GM23248 (cell line): Measurements from ENCODE around the gene RFC4. TPM values are rescaled to one million over a fixed set of nuclear protein-coding genes. Genes with fewer than 3 reads are reported as not detected.

ENCODE experiments used
- DNase-seq: peaks from one replicate; pipeline ENCODE4 v3.0.0-alpha.2; 2015
- H2AFZ ChIP-seq: fragments of 200-600 bp; sonication (generic); 2 replicates; pipeline ENCODE4 v1.6.1; 2016; ENCODE audit warnings: antibody characterized with exemption
- H3F3A ChIP-seq: fragments of 200-600 bp; sonication (generic); 2 replicates; pipeline ENCODE4 v1.6.1; 2016; ENCODE audit warnings: mild to moderate bottlenecking, antibody characterized with exemption, mixed run types; ENCODE audit not compliant: insufficient read depth
- H3K27ac ChIP-seq: fragments of 200-600 bp; sonication (generic); 2 replicates; pipeline ENCODE4 v1.5.1; 2016; ENCODE audit warnings: mild to moderate bottlenecking
- H3K27me3 ChIP-seq: fragments of 200-600 bp; sonication (generic); replicated peaks from 2 replicates; pipeline ENCODE4 v1.6.1; 2016; ENCODE audit warnings: mild to moderate bottlenecking; ENCODE audit not compliant: insufficient read depth
- H3K36me3 ChIP-seq: fragments of 200-600 bp; sonication (generic); 2 replicates; pipeline ENCODE4 v1.6.1; 2016; ENCODE audit warnings: low read depth, mild to moderate bottlenecking
- H3K4me1 ChIP-seq: fragments of 200-600 bp; sonication (generic); 2 replicates; pipeline ENCODE4 v1.6.1; 2016; ENCODE audit warnings: mild to moderate bottlenecking; ENCODE audit not compliant: insufficient read depth
- H3K4me2 ChIP-seq: fragments of 200-600 bp; sonication (generic); one replicate; pipeline ENCODE4 v1.6.1; 2016; ENCODE audit warnings: mild to moderate bottlenecking; ENCODE audit not compliant: unreplicated experiment
- H3K4me3 ChIP-seq: fragments of 200-600 bp; sonication (generic); 2 replicates; pipeline ENCODE4 v1.5.1; 2016; ENCODE audit warnings: mild to moderate bottlenecking
- H3K79me2 ChIP-seq: fragments of 200-600 bp; sonication (generic); 2 replicates; pipeline ENCODE4 v1.6.1; 2016; ENCODE audit warnings: mild to moderate bottlenecking; ENCODE audit not compliant: insufficient read depth
- H3K9ac ChIP-seq: fragments of 200-600 bp; sonication (generic); 2 replicates; pipeline ENCODE4 v1.6.1; 2016; ENCODE audit warnings: mild to moderate bottlenecking
- H3K9me2 ChIP-seq: fragments of 200-600 bp; sonication (generic); 2 replicates; pipeline ENCODE4 v1.6.1; 2016; ENCODE audit warnings: mixed run types, mild to moderate bottlenecking, moderate library complexity; ENCODE audit not compliant: insufficient read depth
- H3K9me3 ChIP-seq: fragments of 200-600 bp; sonication (generic); one replicate; pipeline ENCODE4 v1.6.1; 2017; ENCODE audit warnings: low read depth
- H4K20me1 ChIP-seq: fragments of 200-600 bp; sonication (generic); 2 replicates; pipeline ENCODE4 v1.6.0; 2016; ENCODE audit not compliant: insufficient read depth
- EZH2 ChIP-seq: fragments of 200-600 bp; sonication (generic); IDR thresholded peaks from 2 replicates; pipeline ENCODE4 v1.6.1; 2018; ENCODE audit warnings: antibody characterized with exemption, mild to moderate bottlenecking; ENCODE audit not compliant: insufficient read depth, poor library complexity, severe bottlenecking
- EZH2phosphoT487 ChIP-seq: fragments of 200-600 bp; sonication (generic); IDR thresholded peaks from 2 replicates; pipeline ENCODE4 v1.6.1; 2018; ENCODE audit warnings: antibody characterized with exemption, moderate library complexity, mild to moderate bottlenecking, low read depth; ENCODE audit not compliant: insufficient read depth
- WGBS, 2 experiments: methylation state at CpG; one replicate each; pipeline ENCODE4 v1.1.6; 2015 to 2017; ENCODE audit warnings: low lambda C conversion rate in 2 of 2, low coverage in 1 of 2; ENCODE audit errors: missing lambda C conversion rate in 2 of 2; 5-methylcytosine and 5-hydroxymethylcytosine counted together
- in situ Hi-C: fragments of 300-500 bp; cut with MboI; formaldehyde crosslinking; loops from 2 replicates; pipeline ENCODE4 v1.15.0; 2020
- polyA plus RNA-seq: library from polyadenylated mRNA; unstranded; fragments of >200 nt; fragmentation: Nextera tagmentation; extraction: Ambion mirVana; gene quantifications from 2 replicates; pipeline ENCODE4 v1.2.1, GENCODE V29; 2016
- total RNA-seq: library from RNA; depleted of rRNA; stranded (reverse); fragments of >200 nt; shearing (Covaris generic); gene quantifications from 2 replicates; pipeline ENCODE4 v1.2.3, GENCODE V29; 2014

Gene RFC4
- total and polyA plus RNA-seq, 2 experiments from 2014 or later: 16.2 to 22.8 TPM

DNA sequence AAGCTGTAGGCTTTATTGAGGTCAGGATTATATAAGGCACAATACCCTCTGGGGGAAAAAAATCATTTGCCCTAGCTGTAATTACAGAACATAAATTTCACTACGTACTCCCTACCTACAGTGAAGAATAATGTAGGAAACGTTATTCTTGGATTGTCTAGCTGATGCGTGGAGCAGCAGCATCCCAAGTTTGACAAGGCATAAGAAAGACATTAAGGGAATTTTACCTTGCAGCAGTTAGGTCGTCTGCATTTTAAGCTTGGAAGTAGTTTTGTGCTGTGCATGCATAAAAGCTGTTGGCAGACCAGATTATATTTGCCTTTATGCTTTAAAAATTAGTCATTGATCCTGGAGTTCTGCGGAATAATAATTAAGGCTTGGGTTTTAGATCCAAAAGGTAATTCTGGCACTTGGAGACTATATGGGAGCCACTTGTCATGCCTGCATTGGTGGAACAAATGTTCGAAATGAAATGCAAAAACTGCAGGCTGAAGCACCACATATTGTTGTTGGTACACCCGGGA, 20.7 kb downstream of the RFC4 start:
- no peaks in the 10 kb centered on the region for H3K27me3 ChIP-seq
- H3K9me3 ChIP-seq: no peaks in the 10 kb centered on the region
- peak overlapping the region; percentile 99 for H3K4me2 ChIP-seq
- peaks cover 71% of the 10 kb centered on the region for H3F3A ChIP-seq
- H2AFZ ChIP-seq: no peak overlapping the region
- 11 to 15% methylated on average over 7 of the region's 7 CpGs for WGBS, 2 experiments
- H3K9ac ChIP-seq: peak overlapping the region; percentile 99
- H3K9me2 ChIP-seq: no peaks in the 10 kb centered on the region
- in situ Hi-C loops: no loop called here
- H3K4me1 ChIP-seq: peaks cover 34% of the 10 kb centered on the region
- H3K79me2 ChIP-seq: peaks cover 62% of the 10 kb centered on the region
- H4K20me1 ChIP-seq: peaks cover 57% of the 10 kb centered on the region
- peak overlapping the region; percentile 87 for H3K27ac ChIP-seq
- H3K4me3 ChIP-seq: peak overlapping the region; percentile 97
- TF ChIP-seq EZH2phosphoT487 (no peak), EZH2 (no peak)
- peaks cover 64% of the 10 kb centered on the region for H3K36me3 ChIP-seq
- DNase-seq: peak; percentile 13

DNA sequence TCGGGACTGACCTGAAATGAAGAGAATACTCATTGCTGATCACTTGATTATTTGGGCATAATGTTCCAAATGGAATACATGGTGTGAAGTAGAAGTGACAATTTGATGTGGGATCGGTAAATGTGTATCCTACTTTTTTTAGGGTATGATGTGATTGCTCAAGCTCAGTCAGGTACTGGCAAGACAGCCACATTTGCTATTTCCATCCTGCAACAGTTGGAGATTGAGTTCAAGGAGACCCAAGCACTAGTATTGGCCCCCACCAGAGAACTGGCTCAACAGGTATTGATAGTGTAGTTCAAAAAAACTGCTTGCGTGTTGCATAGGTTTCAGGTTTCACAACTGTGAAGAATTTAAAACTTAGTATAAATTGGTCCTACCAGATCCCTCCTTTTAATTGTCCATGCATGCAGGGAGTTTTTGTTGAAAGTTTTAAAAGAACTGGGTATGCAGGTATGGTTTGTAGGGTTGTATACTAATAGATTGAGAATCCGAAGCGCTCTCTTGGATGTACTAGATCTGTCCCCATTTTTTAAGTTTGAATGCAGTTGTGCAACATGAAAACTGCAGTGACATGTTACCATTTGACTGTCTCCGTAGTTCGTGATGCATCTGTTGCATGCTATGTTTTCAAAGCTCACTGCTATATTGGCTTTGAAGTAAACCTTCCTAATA, 21.3 kb downstream of the RFC4 start:
- peak overlapping the region; percentile 99 for H3K4me2 ChIP-seq
- no peak overlapping the region for H2AFZ ChIP-seq
- peaks cover 53% of the 10 kb centered on the region for H4K20me1 ChIP-seq
- 4% methylated on average over 7 of the region's 7 CpGs for WGBS, 2 experiments
- H3K9ac ChIP-seq: peak overlapping the region; percentile 99
- in situ Hi-C loops: no loop called here
- DNase-seq: peak; percentile 39
- peaks cover 59% of the 10 kb centered on the region for H3K36me3 ChIP-seq
- peaks cover 34% of the 10 kb centered on the region for H3K4me1 ChIP-seq
- peak overlapping the region; percentile 97 for H3K4me3 ChIP-seq
- peak overlapping the region; percentile 87 for H3K27ac ChIP-seq
- H3K79me2 ChIP-seq: peaks cover 62% of the 10 kb centered on the region
- TF ChIP-seq EZH2: no peak
- TF ChIP-seq EZH2phosphoT487: no peak
- no peaks in the 10 kb centered on the region for H3K27me3 ChIP-seq
- H3K9me3 ChIP-seq: no peaks in the 10 kb centered on the region
- H3K9me2 ChIP-seq: no peaks in the 10 kb centered on the region
- peaks cover 65% of the 10 kb centered on the region for H3F3A ChIP-seq

DNA sequence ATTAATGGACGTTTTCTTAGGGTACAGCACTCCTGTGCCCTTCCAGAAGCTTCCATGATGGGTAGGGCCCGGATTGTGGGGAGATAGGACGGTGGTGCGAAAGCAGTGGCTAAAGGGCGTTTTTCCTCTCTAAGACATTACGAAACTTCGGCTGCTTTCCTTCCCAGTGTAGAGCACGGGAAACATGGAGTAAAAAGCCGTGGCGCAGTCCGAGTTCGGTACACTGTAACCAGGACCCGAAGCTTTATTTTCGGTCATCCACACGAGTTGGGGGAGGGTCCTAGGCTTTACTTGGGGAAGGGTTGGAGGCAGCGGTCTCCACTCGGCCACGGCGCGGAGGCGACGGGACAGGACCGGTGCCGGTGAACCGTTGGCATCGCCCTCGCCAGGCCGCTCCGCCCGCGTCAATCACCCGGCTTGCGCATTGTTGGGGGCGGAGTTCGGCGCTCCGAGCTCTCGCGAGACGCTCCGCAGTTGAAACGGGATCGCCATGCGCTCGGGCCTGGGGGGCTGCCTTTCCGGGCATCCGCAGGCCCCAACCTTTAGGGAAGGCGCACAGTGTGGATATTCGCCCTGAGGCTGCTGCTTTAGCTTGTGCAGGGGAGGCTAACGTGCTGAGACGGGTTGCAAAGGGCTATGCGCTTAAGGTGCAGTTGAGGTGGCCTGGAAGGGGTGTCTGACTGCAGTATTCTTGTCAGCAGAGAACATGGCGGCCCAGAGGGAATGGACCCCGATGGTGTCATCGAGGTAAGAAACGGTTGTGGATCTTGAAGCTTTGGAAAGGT, 22.4 kb downstream of the RFC4 start:
- in situ Hi-C loops: no loop called here
- Histone ChIP-seq H3K4me2 (peak overlapping the region; percentile 99), H3K36me3 (peaks cover 48% of the 10 kb centered on the region), H4K20me1 (peaks cover 49% of the 10 kb centered on the region), H3K79me2 (peaks cover 62% of the 10 kb centered on the region), H3K4me1 (peaks cover 34% of the 10 kb centered on the region), H3K9me3 (no peaks in the 10 kb centered on the region), H3F3A (peaks cover 55% of the 10 kb centered on the region), H3K9ac (peak overlapping the region; percentile 99), H2AFZ (no peak overlapping the region), H3K27me3 (no peaks in the 10 kb centered on the region), H3K27ac (peak overlapping the region; percentile 87), H3K9me2 (no peaks in the 10 kb centered on the region), H3K4me3 (peak overlapping the region; percentile 97)
- 0 to 1% methylated on average over 51 to 56 of the region's 56 CpGs for WGBS, 2 experiments
- TF ChIP-seq EZH2phosphoT487: no peak
- TF ChIP-seq EZH2: no peak
- DNase-seq: peak; percentile 93

DNA sequence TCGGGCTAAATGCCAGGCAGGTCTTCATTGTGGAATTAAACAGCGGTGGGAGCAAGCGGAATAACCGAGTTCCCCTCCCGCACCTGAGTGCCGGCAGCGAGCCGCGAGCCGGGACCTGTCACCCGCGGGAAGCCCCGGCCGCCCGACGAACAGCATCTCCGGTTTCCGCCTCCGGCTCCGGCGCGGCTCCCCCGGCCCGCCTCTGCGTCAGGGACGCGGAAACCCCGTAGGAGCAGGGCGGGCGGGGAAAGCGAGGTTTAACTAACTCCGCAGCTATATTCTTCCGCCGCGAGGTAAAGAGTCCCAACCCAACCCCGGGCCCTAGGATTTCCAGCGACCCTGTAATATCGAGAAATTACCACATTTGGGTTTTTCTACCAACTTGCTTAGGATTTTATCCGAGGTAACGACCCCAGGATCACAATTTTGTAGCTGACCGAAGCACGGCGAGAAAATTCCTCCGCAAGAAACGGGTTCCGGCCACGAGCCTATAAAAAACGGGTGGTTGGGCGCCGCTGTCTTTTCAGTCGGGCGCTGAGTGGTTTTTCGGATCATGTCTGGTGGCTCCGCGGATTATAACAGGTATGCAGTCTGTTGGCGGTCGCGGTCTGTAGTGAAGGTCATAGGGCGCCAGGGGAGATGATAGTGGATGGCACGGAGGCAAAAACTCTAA, 23.1 kb downstream of the RFC4 start, which contains the start of gene EIF4A2:
Gene EIF4A2, plus strand, starts transcription at position 520 of the 673 bp plus-strand sequence. Its CDS starts 34 bp downstream, at position 554.
- H3K4me1 ChIP-seq: peaks cover 28% of the 10 kb centered on the region
- H3F3A ChIP-seq: peaks cover 47% of the 10 kb centered on the region
- H4K20me1 ChIP-seq: peaks cover 42% of the 10 kb centered on the region
- peak within 1 kb of the TSS; percentile 97 for H3K4me3 ChIP-seq
- H3K4me2 ChIP-seq: peak within 1 kb of the TSS; percentile 99
- peaks cover 41% of the 10 kb centered on the region for H3K36me3 ChIP-seq
- peak within 1 kb of the TSS; percentile 99 for H3K9ac ChIP-seq
- no peaks in the 10 kb centered on the region for H3K9me2 ChIP-seq
- peak within 1 kb of the TSS; percentile 87 for H3K27ac ChIP-seq
- H3K79me2 ChIP-seq: peaks cover 60% of the 10 kb centered on the region
- peak within 1 kb of the TSS; percentile 95 for H2AFZ ChIP-seq
- WGBS, 2 experiments: 1% methylated on average over 38 to 55 of the region's 60 CpGs
- no peaks in the 10 kb centered on the region for H3K27me3 ChIP-seq
- TF ChIP-seq EZH2phosphoT487 (no peak), EZH2 (no peak)
- in situ Hi-C loops: no loop called here
- DNase-seq: peak; percentile 92
- H3K9me3 ChIP-seq: no peaks in the 10 kb centered on the region
